Smooth muscle cell of the brain vasculature (primary cell): ENCODE data around the gene ATP11B.

Source experiments
- DNase-seq: peaks from one replicate; pipeline ENCODE4 v3.0.0-alpha.2; 2012; ENCODE audit warnings: low read depth, low spot score

The ATP11B gene

DNA sequence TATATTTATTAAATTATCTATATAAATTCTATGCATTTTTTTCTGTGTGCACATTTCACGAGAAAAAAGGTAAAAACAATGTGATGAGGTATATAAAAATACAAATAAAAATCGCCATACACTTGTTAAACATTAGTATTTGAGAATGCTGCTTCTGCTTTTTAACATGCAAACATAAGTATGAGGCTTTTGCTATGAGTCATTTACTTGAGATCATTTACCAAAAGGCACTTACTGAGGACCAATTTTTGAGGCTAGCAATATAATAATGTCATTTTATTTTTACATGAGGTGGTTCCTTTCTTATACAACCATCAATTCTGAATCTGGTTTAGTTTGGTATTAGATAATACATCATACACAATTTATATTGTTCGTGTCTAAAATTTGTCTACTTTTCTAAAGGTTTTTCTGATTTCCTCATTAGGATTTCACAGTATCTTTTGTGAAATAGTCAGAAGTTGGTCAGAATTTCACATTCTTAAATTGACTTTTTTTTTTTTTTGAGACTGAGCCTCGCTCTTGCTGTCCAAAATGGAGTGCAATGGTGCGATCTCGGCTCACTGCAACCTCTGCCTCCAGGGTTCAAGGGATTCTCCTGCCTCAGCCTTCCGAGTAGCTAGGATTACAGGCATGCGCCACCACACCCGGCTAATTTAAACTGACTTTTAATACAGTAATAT lies 161.4 kb downstream of the ATP11B start:
- DNase-seq = no peak

DNA sequence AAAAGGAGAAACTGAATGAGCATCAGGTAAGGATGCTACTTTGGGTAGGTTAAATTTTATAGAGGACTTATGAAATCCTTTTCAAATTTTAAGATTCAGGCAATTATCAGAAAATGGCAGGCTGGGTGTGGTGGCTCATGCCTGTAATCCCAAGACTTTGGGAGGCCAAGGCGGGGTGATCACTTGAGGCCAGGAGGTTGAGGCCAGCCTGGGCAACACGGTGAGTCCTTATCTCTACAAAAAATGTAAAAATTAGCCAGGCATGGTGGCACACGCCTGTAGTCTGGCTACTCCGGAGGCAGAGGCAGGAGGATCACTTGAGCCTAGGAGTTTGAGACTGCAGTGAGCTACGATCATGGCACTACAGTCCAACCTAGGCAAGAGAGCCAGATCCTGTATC lies 163.9 kb downstream of the ATP11B start:
- no peak for DNase-seq

DNA sequence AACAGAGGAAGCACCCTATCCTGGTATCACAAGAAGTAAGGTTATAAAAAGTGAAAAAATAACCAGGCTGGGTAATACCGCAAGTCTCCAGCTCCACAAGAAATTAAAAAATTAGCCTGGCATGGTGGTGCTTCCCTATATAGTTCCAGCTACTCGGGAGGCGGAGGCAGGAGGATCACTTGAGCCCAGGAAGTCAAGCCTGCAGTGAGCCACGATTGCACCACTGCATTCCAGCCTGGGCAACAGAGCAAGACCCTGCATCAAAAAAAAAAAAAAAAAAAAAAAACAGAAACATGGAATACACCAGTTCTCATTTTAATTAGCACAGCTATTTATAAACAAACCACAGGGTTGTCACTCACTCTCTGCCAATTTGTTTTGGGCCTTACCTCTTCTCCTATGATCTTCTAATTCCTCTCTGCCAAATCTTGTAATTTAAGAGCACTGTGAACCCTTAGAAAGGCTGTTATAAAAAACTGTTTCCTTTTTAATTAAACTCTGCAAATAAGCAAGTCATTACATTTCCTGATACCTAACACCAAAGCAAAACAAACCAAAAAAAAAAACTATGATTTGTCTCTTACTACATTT lies 164.5 kb downstream of the ATP11B start:
- DNase-seq = no peak

DNA sequence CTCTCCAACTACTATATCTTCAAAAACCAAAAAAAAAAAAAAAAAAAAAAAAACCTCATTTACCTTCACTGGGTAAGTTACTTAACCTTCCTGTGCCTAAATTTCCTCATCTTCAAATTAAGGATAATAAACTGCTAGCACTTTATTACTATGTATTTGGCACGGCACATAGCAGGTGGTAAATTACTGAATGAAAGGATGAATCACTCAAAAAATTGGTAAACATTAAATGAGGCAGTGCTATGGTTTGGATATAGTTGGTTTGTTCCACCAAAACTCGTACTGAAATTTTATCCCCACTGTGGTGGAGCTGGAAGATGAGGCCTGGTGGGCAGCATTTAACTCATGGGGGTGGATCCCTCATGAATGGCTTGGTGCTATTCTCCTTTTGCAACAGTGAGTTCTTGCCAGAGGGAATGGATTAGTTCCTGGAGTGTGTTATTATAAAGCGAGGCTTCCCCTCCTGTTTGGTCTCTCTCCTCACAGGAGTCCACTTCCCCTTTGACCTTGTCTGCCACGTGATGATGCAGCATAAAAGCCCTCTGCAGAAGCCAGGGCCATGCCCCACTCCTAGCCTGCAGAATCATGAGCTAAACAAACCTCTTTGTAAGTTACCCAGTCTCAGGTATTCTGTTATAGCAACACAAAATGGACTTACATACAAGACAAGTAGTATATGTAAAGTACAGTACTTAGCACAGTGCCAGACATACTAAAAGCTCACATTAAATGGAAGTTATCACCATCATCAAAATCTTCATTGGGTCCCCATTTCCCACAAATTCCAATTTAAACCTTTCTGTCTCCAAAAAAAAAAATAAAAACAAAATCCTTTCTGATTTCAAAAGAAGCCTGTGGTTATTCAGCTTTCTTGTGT lies 166.4 kb downstream of the ATP11B start:
- DNase-seq = peak; percentile 31

DNA sequence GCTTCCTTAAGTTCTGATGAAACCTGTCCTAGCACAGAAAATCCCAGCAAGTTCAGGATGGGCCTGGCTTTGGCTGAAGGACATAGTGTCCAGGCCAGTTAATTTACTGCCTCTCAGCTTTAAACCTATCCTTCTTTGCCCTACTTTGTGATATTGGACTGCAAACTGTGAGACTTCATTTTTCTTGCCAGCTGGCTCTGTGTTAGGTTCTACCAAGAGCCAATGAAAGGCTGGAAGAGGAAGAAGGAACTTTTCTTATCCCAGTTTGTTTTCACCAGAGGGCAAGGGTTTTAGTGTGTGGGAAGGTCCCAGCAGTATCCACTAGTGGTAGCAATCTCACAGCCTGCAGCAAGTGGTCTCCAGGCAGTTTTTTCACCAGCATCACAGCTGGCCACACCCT lies 168.9 kb downstream of the ATP11B start:
- no peak for DNase-seq

DNA sequence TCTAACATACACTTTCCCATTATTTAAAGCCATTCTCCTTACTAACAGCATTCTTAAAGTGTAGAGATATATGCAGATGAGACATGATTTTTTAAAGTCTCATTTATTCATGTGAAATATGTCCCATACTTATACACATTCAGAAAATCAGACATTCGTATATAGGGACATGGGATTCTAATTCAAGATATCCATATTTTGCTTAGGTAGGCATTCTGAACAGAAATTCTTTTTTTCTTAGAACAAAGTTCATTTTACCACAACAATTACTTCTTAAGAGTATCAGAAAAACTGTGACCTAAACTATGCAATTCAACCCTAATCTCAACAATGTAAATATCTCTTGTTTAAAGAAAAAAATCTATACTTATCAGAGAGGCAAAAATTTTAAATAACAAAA lies 170.9 kb downstream of the ATP11B start:
- DNase-seq = no peak

DNA sequence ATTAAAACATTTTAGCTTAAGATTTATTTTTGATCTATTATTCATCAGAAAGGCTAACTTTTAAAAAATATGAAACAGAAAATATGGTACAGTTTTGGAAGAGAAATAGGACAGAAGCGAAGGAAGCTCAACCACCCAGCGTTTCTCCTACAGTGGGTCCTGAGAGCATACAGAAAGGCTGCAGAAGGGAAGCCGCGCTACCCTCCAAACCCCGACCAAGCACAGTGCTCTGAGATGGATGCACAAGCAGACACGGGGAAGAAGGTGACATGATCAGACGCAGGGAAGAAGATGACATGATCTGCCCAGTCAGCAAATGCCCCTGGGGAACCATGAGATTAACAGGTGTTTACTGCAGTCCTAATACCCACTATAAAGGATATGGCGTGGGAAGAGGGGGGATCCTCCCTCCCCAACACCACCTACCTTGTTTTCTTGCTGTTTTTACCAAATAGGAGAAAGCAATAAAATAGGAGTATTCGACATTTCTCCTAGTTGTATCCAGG lies 172.6 kb downstream of the ATP11B start:
- DNase-seq = no peak

DNA sequence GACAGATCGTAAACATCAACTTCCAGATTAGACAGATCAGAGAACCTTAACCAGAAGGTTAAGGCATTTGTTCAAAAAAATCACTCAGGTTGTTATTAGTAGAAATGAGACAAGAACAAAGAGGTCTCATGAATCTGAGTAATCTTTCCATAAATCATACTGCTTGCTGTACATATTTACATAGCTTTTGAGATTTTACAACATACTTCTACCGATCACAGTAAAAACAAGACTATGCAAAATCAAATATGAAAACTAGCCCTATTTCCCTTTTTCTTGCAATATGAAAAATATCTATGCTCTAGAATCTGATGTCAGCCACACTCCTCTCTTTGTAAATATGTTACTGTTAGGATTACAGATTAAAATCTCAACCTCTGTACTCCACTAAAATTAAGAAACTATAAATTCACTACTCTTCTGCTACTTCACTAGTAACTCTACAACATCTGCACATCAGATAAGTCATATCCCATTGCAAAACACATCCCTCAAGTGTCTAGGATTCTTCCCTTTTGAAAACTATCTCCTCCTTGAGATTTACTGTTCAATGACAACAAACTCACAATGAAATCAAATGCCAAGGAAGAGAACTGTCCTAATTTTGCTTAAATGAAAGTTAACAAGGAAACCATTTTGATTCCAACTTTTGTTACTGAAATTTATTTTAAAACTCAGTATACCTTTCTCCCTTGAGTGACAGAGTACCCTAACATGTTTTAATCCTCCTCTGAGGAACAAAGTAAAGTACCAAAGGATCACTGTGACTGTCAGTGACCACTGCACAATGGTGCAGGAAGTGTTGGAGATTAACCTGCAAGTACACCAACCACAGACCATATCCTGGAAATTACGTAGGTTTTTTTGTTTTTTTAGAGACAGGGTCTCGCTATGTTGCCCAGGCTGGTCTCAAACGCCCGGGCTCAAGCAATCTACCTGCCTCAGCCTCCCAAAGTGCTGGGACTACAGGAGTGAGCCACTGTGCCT lies 174.2 kb downstream of the ATP11B start:
- DNase-seq = no peak

DNA sequence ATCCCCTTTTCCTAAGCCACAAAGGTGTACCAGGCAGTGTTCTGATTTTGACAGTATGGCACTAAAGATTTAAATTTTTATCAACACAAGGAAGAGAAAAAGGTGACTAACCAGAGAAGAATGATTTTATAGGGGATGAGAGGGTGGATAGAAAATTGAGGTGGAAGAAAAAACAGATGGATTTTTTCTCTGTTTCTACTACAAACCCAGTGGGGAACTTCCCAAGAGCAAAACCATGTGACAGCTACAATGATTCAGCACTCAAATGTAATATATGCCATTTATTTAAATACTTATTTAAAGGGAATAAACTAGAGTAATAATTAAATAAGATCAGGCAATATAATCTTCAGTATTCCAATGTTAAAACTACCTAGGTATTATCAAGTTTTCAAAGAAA lies 176.0 kb downstream of the ATP11B start:
- DNase-seq = peak; percentile 21

DNA sequence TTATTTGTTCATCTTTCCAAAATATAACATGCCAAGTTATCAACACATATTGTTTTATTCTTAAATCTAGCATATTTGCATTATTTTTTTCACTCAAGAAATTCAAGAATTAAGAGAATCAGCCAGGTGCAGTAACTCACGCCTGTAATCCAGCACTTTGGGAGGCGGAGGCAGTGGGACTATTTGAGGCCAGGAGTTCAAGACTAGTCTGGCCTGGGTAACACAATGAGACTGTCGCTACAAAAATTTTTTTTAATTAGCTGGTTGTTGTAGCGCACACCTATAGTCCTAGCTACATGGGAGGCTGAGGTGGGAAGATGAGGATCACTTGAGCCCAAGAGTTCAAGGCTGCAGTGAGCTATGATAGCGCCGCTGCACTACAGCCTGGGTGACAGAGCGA lies 176.5 kb downstream of the ATP11B start:
- DNase-seq = no peak

DNA sequence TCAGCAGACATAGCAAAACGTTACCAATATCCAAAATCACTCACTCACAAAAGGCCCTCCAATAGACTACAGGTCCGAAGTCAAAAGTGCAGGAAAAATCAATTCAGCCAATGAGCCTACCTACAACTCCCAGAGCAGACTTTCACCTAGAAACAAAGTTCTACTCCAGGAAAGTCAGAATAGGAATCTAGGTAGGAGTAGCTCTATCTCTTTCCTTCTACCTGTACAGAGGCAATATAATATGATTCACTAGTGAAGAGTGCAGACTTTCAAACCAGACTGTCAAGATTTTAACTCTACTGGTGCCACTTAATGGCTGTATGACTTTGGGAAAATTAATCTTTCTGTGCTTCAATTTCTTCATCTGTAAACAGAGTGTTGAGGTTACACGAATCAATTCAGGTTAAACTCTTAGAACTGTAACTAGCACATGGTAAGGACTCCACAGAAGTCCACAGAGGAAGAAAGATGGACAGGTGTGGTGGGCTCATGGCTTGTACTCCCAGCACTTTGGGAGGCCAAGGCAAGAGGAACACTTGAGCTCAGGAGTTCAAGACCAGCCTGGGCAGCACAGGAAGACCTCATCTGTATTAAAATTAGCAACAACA lies 177.6 kb downstream of the ATP11B start:
- no peak for DNase-seq
